AG09309 (cell line): ENCODE measurements around the gene UMPS.

Source experiments
- DNase-seq: peaks from one replicate; pipeline ENCODE4 v3.0.0-alpha.2; 2010; ENCODE audit warnings: low read depth
- H3K4me3 ChIP-seq: 2 replicates; pipeline ENCODE4 v1.5.1; 2011; ENCODE audit warnings: mild to moderate bottlenecking, low read depth, low read length, moderate library complexity; ENCODE audit not compliant: control insufficient read depth
- TF ChIP-seq, protein P1 (sequence below): IDR thresholded peaks from 2 replicates; pipeline ENCODE4 v1.5.1; 2011; ENCODE audit warnings: mild to moderate bottlenecking, low read depth, low read length, inconsistent platforms; ENCODE audit not compliant: insufficient read depth, control insufficient read depth; ENCODE audit errors: missing control alignments

Gene UMPS

DNA sequence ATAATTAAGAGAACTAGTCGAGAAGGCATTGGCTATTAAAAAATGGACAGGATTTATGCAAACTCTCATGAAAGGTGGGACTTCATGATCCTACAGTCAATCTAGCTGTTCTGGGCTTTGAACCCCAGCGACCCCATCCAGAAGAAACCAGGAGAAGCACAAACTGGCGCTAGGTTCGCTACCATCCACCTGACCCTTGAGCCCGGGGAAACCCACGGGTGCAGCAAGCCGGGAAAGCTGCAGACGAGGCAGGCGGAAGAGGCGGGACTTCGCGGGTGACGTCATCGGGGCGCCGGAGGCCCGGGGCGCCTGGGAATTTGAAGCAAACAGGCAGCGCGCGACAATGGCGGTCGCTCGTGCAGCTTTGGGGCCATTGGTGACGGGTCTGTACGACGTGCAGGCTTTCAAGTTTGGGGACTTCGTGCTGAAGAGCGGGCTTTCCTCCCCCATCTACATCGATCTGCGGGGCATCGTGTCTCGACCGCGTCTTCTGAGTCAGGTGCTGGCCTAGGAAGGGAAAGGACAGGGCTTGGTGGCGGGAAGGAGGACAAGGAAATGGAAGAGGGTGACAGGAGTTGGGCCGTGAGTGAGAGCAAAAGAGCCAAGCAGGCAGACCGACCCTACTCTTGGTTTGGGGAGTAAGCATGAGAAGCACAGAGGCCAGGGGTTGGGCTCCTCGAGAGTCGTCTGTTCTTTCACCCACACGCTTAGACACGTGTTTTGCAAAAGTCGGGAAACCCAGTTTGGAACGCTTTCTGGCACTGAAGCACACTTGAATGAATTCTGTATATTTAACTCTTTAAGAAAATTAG lies at the start of gene UMPS:
UMPS (plus strand) TSS at position 324 of the 812 bp plus-strand sequence; CDS start at position 344, 20 bp downstream.
- TF ChIP-seq, protein P1, sequence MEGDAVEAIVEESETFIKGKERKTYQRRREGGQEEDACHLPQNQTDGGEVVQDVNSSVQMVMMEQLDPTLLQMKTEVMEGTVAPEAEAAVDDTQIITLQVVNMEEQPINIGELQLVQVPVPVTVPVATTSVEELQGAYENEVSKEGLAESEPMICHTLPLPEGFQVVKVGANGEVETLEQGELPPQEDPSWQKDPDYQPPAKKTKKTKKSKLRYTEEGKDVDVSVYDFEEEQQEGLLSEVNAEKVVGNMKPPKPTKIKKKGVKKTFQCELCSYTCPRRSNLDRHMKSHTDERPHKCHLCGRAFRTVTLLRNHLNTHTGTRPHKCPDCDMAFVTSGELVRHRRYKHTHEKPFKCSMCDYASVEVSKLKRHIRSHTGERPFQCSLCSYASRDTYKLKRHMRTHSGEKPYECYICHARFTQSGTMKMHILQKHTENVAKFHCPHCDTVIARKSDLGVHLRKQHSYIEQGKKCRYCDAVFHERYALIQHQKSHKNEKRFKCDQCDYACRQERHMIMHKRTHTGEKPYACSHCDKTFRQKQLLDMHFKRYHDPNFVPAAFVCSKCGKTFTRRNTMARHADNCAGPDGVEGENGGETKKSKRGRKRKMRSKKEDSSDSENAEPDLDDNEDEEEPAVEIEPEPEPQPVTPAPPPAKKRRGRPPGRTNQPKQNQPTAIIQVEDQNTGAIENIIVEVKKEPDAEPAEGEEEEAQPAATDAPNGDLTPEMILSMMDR, result no peak
- peak within 1 kb of the TSS; percentile 100 for H3K4me3 ChIP-seq
- DNase-seq, result no peak

GRCh38 chr3:124680521-124680920 lies 49.7 kb upstream of the UMPS start:
- TF ChIP-seq, protein P1, result no peak
- DNase-seq, result no peak
- H3K4me3 ChIP-seq, result no peak overlapping the region

GRCh38 chr3:124682263-124682662 lies 48.0 kb upstream of the UMPS start:
- no peak overlapping the region for H3K4me3 ChIP-seq
- DNase-seq, result no peak
- TF ChIP-seq, protein P1, result no peak

DNA sequence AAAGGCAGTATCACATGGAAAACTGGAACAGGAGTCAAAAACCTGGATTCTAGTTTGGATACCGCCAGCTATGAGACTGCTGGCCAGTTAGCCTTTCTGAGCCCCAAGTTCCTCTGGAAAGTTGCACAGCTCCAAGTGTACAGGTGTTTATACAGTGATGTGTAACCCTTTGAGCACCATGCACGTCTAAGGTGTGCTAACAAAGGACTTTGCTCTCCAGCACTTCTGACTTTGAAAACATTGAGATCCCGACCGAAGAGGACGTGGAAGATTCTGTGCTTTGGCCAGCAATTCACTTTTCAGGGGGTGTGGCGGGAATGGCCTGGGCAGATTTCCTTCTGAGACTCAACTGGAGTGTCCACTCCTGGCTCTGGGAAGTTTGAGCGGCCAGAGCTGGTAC lies 45.8 kb upstream of the UMPS start:
- TF ChIP-seq, protein P1, result no peak
- no peak overlapping the region for H3K4me3 ChIP-seq
- no peak for DNase-seq

- H3K4me3 ChIP-seq, result no peak overlapping the region
- no peak for DNase-seq
- TF ChIP-seq, protein P1, result no peak
Measured at GRCh38 chr3:124685067-124685466, 45.2 kb upstream of the UMPS start.

GRCh38 chr3:124685481-124685880 lies 44.8 kb upstream of the UMPS start:
- no peak for DNase-seq
- TF ChIP-seq, protein P1, result no peak
- H3K4me3 ChIP-seq, result no peak overlapping the region
